ENCODE measurements around the gene CRHR1. TPM values are rescaled to one million over a fixed set of nuclear protein-coding genes. Genes with fewer than 3 reads are reported as not detected.

The CRHR1 gene
- total RNA-seq, 6 experiments from 2014 or later = not detected

DNA sequence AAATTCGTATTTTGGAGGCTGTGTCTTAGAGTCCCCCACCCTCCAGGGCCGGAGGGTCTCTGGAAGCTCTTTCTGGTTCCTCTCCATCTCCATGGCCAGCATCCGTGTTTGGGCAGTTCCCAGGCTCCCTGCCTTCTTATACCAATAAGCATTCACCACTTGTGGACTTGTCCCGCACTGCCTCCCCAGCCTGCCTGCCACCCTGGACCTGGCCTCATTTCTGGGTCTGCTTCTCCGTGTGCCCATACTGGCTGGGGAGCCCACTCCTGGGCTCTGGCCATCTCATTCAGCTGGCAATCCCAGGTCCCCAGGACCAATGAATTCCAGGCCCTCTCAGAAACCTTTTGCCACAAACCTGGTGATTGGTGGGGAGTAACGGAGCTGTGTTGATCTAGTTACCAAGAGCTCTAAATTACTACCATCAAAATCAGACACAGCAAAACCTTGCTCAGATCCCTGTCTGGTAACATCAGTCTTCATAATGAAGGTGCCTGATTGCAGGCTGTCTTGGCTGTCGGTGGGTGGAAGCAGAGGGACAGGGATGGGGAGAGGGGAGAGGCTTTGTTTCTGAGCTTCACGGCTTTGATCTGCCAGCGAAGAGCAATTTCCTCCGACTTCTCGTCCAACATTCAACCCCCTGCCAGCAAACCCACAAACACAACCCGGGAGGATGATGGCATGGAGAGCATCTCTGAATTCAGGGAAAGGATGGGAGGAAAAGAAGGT is 27.7 kb upstream of the CRHR1 start:
- Histone ChIP-seq H3K4me1 (no peaks in the 10 kb centered on the region), H3K4me3 (no peak overlapping the region), H3K36me3 (no peaks in the 10 kb centered on the region), H3K27ac (no peak overlapping the region), H3K9me3 (no peaks in the 10 kb centered on the region), H3K27me3 (no peaks in the 10 kb centered on the region)
- no peak for DNase-seq
- TF ChIP-seq CTCF (IDR thresholded peaks at IDR 0.05) = no peak
- TF ChIP-seq POLR2A (IDR thresholded peaks at IDR 0.05) = no peak
- intact Hi-C loops (cut with DNase I) = no loop called here
- ATAC-seq = no peak
- 40% methylated on average over 6 of the region's 12 CpGs for WGBS (ENCODE audit: insufficient coverage, low coverage, low lambda C conversion rate, missing lambda C conversion rate)

DNA sequence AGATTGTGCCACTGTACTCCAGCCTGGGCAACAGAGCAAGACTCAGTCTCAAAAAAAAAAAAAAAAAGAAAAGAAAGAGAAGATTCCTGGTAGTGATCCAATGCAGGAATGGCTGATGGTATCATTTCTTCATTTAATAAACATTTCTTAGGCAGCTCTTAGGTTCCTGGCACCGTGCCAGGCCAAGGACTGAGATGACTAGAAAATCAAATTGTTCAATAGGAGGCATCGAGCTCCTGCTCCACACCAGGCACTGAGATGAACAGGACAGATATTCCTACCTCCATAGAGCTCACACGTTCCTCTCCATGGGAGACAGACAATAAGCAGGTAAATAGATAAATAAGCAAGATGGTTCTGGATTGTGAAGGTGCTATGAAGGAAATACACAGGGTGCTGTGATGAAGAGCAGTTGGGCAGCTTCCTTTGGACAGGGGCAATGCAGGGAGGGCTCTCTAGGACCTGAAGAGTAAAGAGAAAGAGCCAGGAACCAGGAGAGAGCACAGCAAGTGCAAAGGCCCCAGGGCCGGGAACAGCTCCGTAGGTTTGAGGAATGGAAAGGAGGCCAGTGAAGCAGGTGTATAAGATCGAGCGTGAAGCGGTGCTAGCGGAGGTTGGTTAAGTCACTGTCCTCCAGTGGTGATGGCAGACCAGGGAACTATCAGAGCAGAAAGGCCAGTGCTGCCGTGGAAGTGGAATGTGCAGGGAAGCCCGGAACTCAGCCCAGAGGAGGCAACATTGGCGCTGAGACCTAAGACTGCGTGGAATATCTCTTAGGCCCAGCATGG is 26.5 kb upstream of the CRHR1 start:
- Histone ChIP-seq H3K36me3 (no peaks in the 10 kb centered on the region), H3K27ac (no peak overlapping the region), H3K9me3 (no peaks in the 10 kb centered on the region), H3K27me3 (no peaks in the 10 kb centered on the region), H3K4me3 (no peak overlapping the region), H3K4me1 (no peaks in the 10 kb centered on the region)
- no peak for DNase-seq
- 66% methylated on average over 8 of the region's 13 CpGs for WGBS (ENCODE audit: insufficient coverage, low coverage, low lambda C conversion rate, missing lambda C conversion rate)
- TF ChIP-seq POLR2A (IDR thresholded peaks at IDR 0.05) (no peak), CTCF (IDR thresholded peaks at IDR 0.05) (no peak)
- intact Hi-C loops (cut with DNase I) = no loop called here
- ATAC-seq = no peak

- H3K27me3 ChIP-seq = no peaks in the 10 kb centered on the region
- H3K4me1 ChIP-seq = no peaks in the 10 kb centered on the region
- TF ChIP-seq POLR2A (IDR thresholded peaks at IDR 0.05) = no peak
- no peak for TF ChIP-seq CTCF (IDR thresholded peaks at IDR 0.05)
- H3K36me3 ChIP-seq = no peaks in the 10 kb centered on the region
- no peaks in the 10 kb centered on the region for H3K9me3 ChIP-seq
- no peak overlapping the region for H3K4me3 ChIP-seq
- H3K27ac ChIP-seq = no peak overlapping the region
- intact Hi-C loops (cut with DNase I) = no loop called here
- DNase-seq (no peak), ATAC-seq (no peak)
- WGBS (ENCODE audit: insufficient coverage, low coverage, low lambda C conversion rate, missing lambda C conversion rate) = 36% methylated on average over 1 of the region's 1 CpG
Observed at GRCh38 chr17:45758544-45758943, 25.6 kb upstream of the CRHR1 start.

GRCh38 chr17:45759761-45760160 is 24.4 kb upstream of the CRHR1 start:
- DNase-seq (no peak), ATAC-seq (no peak)
- Histone ChIP-seq H3K27ac (no peak overlapping the region), H3K4me3 (no peak overlapping the region), H3K27me3 (no peaks in the 10 kb centered on the region), H3K36me3 (no peaks in the 10 kb centered on the region), H3K4me1 (no peaks in the 10 kb centered on the region), H3K9me3 (no peaks in the 10 kb centered on the region)
- no peak for TF ChIP-seq POLR2A (IDR thresholded peaks at IDR 0.05)
- no peak for TF ChIP-seq CTCF (IDR thresholded peaks at IDR 0.05)
- WGBS (ENCODE audit: insufficient coverage, low coverage, low lambda C conversion rate, missing lambda C conversion rate) = 81% methylated on average over 3 of the region's 3 CpGs
- intact Hi-C loops (cut with DNase I) = no loop called here

Data from right lobe of liver (tissue), 6 donors.